ENCODE data around the gene NTM.

The NTM gene

DNA sequence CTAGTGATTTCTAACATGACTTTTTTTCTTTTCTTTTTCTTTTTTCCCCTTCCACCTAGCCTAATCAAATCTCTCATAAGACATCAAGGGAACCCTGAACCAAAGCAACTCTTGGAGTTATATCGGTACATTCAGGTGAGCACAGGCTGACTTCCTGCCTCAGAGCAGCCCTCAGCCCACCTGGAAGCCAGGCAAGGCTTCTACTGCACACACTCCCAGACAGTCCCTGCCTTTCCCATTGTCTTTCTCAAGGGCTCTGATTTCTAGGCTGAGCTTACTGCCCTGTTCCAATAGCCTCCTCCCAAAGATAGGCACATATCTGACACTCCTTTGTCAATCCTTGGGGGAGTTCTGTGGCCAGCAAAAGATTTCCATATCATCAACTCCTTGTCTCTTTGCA, 629.5 kb downstream of the NTM start:
- Histone ChIP-seq H3K4me3 (ENCODE audit: low read depth, low read length) (no peak overlapping the region), H3K4me1 (no peaks in the 10 kb centered on the region), H3K9me3 (ENCODE audit: control insufficient read depth, low read length) (no peaks in the 10 kb centered on the region), H3K9ac (no peak overlapping the region), H2AFZ (no peak overlapping the region), H3K79me2 (no peaks in the 10 kb centered on the region), H3K27me3 (ENCODE audit: control insufficient read depth, insufficient read depth, low read length) (no peaks in the 10 kb centered on the region), H3K27ac (no peak overlapping the region), H3K4me2 (ENCODE audit: low read length) (no peak overlapping the region), H3K36me3 (ENCODE audit: control insufficient read depth, insufficient read depth, low read length) (no peaks in the 10 kb centered on the region)
- TF ChIP-seq, protein P1, sequence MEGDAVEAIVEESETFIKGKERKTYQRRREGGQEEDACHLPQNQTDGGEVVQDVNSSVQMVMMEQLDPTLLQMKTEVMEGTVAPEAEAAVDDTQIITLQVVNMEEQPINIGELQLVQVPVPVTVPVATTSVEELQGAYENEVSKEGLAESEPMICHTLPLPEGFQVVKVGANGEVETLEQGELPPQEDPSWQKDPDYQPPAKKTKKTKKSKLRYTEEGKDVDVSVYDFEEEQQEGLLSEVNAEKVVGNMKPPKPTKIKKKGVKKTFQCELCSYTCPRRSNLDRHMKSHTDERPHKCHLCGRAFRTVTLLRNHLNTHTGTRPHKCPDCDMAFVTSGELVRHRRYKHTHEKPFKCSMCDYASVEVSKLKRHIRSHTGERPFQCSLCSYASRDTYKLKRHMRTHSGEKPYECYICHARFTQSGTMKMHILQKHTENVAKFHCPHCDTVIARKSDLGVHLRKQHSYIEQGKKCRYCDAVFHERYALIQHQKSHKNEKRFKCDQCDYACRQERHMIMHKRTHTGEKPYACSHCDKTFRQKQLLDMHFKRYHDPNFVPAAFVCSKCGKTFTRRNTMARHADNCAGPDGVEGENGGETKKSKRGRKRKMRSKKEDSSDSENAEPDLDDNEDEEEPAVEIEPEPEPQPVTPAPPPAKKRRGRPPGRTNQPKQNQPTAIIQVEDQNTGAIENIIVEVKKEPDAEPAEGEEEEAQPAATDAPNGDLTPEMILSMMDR (IDR thresholded peaks at IDR 0.05): no peak

GRCh38 chr11:132005887-132006286, 635.5 kb downstream of the NTM start:
- Histone ChIP-seq H3K9ac (no peak overlapping the region), H2AFZ (no peak overlapping the region), H3K27me3 (ENCODE audit: control insufficient read depth, insufficient read depth, low read length) (no peaks in the 10 kb centered on the region), H3K4me3 (ENCODE audit: low read depth, low read length) (no peak overlapping the region), H3K27ac (no peak overlapping the region), H3K4me2 (ENCODE audit: low read length) (no peak overlapping the region), H3K4me1 (no peaks in the 10 kb centered on the region), H3K9me3 (ENCODE audit: control insufficient read depth, low read length) (no peaks in the 10 kb centered on the region), H3K79me2 (no peaks in the 10 kb centered on the region), H3K36me3 (ENCODE audit: control insufficient read depth, insufficient read depth, low read length) (no peaks in the 10 kb centered on the region)
- TF ChIP-seq, protein P1 (IDR thresholded peaks at IDR 0.05): no peak

DNA sequence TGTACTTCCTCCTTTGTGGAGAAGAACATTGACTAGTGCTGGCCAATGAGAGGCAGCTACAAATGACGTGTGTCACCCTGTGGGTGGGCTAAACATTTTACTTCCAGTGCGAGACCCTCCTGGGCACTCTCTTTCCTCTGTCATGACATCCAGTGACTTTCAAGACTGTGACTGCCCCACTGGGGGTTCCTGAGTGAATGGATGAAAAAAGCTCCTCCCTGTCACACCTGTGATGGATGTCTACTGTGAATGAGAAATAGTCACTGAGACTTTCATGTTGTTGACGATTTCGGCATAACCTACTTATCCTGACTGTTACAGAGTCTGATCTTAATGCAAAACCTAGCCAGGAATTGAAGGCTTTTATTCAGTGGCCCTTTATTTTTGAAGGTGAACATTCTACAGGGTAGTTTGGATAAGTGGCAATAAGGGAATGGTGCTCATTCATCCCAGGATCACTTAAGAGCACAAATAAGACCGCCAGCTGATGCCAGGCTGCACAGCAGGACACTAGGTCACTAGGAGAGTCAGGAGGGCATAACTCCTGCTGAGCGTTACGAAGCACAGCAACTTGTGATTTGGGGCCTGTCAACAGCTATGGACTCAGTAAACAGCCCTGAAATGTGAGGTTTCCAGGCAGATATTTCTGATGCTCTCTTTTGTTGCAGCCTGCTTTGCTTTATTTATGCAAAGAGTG, 636.6 kb downstream of the NTM start:
- Histone ChIP-seq H3K27me3 (ENCODE audit: control insufficient read depth, insufficient read depth, low read length) (no peaks in the 10 kb centered on the region), H3K27ac (no peak overlapping the region)
- TF ChIP-seq, protein P1 (IDR thresholded peaks at IDR 0.05): no peak

DNA sequence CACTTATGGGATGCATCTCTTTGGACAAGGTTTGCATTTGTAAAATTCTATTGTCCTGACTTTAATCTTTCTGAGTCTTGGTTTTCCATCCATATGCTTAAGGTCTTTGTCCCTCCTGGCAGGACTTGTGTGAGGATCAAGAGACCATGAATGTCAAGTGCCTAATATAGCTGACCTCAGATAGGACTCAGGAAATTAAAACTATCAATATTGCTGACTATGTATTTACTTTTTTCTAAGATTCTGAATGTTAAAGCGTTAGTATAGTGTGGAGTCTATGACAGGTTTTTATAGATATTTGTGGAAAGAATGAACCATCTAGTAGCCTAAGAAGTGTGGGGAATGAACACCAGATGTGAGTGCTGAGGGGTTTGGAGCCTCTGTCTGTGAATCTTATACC, 637.8 kb downstream of the NTM start:
- H3K27me3 ChIP-seq (ENCODE audit: control insufficient read depth, insufficient read depth, low read length): no peaks in the 10 kb centered on the region
- H3K9me3 ChIP-seq (ENCODE audit: control insufficient read depth, low read length): no peaks in the 10 kb centered on the region
- no peak overlapping the region for H2AFZ ChIP-seq
- no peaks in the 10 kb centered on the region for H3K79me2 ChIP-seq
- H3K36me3 ChIP-seq (ENCODE audit: control insufficient read depth, insufficient read depth, low read length): no peaks in the 10 kb centered on the region
- no peak overlapping the region for H3K4me2 ChIP-seq (ENCODE audit: low read length)
- no peak overlapping the region for H3K27ac ChIP-seq
- TF ChIP-seq, protein P1 (IDR thresholded peaks at IDR 0.05): no peak
- no peak overlapping the region for H3K9ac ChIP-seq
- no peak overlapping the region for H3K4me3 ChIP-seq (ENCODE audit: low read depth, low read length)
- H3K4me1 ChIP-seq: no peaks in the 10 kb centered on the region

More for the DNA sequence above, 636.6 kb downstream of the NTM start:
- Histone ChIP-seq H3K4me1 (no peaks in the 10 kb centered on the region), H3K4me2 (ENCODE audit: low read length) (no peak overlapping the region), H3K79me2 (no peaks in the 10 kb centered on the region), H3K36me3 (ENCODE audit: control insufficient read depth, insufficient read depth, low read length) (no peaks in the 10 kb centered on the region), H3K9ac (no peak overlapping the region), H2AFZ (no peak overlapping the region), H3K4me3 (ENCODE audit: low read depth, low read length) (no peak overlapping the region), H3K9me3 (ENCODE audit: control insufficient read depth, low read length) (no peaks in the 10 kb centered on the region)

DNA sequence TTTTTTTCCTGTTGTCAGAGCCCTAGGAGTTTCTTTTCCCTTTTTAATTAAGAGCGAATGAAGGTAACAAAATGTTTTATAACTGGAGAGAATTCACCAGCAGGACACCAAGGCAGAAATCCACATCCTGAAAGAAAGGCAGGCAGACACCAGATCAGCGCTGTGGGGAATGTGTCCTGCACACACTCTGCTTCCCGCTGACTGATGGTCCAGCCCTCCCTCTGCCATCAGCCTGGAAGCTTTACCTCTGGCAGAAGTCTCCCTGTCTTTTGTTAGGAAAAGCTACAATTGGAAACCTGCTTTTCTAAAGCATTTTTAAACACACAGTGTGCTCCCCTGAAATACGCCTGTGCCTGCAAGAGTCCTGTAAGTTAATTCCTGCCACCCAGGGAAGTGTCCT, 638.5 kb downstream of the NTM start:
- no peak overlapping the region for H2AFZ ChIP-seq
- H3K27ac ChIP-seq: no peak overlapping the region
- H3K4me2 ChIP-seq (ENCODE audit: low read length): no peak overlapping the region
- no peaks in the 10 kb centered on the region for H3K4me1 ChIP-seq
- no peaks in the 10 kb centered on the region for H3K36me3 ChIP-seq (ENCODE audit: control insufficient read depth, insufficient read depth, low read length)
- H3K9ac ChIP-seq: no peak overlapping the region
- no peaks in the 10 kb centered on the region for H3K27me3 ChIP-seq (ENCODE audit: control insufficient read depth, insufficient read depth, low read length)
- no peaks in the 10 kb centered on the region for H3K9me3 ChIP-seq (ENCODE audit: control insufficient read depth, low read length)
- TF ChIP-seq, protein P1 (IDR thresholded peaks at IDR 0.05): no peak
- no peaks in the 10 kb centered on the region for H3K79me2 ChIP-seq
- no peak overlapping the region for H3K4me3 ChIP-seq (ENCODE audit: low read depth, low read length)

Measured in parathyroid adenoma (tissue), 2 donors.